ENCODE measurements around the gene MCAM. TPM values are rescaled to one million over a fixed set of nuclear protein-coding genes. Genes with fewer than 3 reads are reported as not detected.

Gene MCAM
- total RNA-seq, 1 donor from 2014 or later = 67.1 TPM

DNA sequence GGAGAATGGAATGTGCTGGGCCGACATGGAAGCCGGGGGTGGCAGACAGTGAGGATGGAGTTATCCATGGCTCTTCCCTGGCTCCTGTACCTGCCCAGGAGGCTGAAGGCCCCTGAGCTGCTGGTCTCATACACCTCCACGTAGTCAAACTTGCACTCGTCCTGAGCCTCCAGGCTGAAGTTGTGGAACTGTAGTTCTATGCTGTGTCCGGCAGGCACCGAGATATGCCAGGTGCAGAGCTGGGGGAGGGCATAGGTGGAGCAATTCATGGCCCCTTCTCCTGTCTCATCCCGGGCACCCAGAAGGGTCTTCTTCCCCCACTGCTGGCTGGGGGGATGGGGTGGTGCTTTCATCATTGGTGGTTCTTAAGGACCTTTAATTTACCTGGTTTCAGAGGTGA is 26.8 kb upstream of the MCAM start:
- Histone ChIP-seq H3K36me3 (no peaks in the 10 kb centered on the region), H3K4me1 (peaks cover 31% of the 10 kb centered on the region), H3K9me3 (no peaks in the 10 kb centered on the region), H3K27me3 (ENCODE audit: low read depth) (peaks cover 13% of the 10 kb centered on the region), H3K27ac (no peak overlapping the region), H3K4me3 (no peak overlapping the region)
- no peak for ATAC-seq
- intact Hi-C loops (cut with DNase I) = no loop called here
- DNase-seq = peak; percentile 20
- TF ChIP-seq, protein P1, sequence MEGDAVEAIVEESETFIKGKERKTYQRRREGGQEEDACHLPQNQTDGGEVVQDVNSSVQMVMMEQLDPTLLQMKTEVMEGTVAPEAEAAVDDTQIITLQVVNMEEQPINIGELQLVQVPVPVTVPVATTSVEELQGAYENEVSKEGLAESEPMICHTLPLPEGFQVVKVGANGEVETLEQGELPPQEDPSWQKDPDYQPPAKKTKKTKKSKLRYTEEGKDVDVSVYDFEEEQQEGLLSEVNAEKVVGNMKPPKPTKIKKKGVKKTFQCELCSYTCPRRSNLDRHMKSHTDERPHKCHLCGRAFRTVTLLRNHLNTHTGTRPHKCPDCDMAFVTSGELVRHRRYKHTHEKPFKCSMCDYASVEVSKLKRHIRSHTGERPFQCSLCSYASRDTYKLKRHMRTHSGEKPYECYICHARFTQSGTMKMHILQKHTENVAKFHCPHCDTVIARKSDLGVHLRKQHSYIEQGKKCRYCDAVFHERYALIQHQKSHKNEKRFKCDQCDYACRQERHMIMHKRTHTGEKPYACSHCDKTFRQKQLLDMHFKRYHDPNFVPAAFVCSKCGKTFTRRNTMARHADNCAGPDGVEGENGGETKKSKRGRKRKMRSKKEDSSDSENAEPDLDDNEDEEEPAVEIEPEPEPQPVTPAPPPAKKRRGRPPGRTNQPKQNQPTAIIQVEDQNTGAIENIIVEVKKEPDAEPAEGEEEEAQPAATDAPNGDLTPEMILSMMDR (IDR thresholded peaks at IDR 0.05) = no peak

DNA sequence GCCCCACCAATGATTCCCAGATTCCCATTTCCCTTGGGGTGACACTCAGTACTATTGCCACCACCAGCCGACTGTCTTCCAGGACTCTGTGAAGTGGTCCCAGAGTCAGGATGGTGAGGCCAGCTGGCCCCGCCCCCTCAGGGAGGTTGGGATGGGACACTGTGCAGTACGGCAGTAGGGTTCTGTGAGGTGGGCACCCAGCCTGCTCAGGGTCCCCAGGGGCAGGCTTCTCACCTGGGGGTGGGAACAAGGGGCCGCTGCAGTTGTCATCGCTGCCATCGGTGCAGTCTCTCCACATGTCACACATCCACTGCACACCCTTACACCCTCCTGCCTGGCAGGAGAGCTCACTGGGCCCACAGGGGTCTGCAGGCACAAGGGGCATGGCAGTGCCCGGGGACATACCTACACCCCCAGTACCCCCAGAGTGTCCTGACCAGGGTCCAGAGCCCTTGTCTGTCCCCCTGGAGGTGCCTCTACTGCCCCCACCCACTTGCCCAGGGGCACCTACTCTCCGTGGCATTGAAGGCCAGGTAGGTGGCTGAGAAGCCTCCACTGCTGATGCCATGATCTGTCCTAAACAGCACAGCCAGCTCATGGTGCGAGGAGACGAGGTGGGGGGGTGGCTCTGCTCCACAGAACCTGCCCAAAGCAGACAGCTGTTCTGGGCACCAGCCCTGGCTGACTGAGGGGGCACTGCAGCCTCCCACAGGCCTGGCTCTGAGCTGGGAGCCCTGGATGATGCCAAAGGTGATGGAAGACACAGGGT is 25.6 kb upstream of the MCAM start:
- TF ChIP-seq, protein P1 (IDR thresholded peaks at IDR 0.05) = no peak
- Histone ChIP-seq H3K9me3 (no peaks in the 10 kb centered on the region), H3K4me1 (peaks cover 40% of the 10 kb centered on the region), H3K36me3 (no peaks in the 10 kb centered on the region), H3K27ac (no peak overlapping the region), H3K4me3 (no peak overlapping the region), H3K27me3 (ENCODE audit: low read depth) (peaks cover 13% of the 10 kb centered on the region)
- intact Hi-C loops (cut with DNase I) = no loop called here
- ATAC-seq = no peak
- DNase-seq = peak; percentile 43

DNA sequence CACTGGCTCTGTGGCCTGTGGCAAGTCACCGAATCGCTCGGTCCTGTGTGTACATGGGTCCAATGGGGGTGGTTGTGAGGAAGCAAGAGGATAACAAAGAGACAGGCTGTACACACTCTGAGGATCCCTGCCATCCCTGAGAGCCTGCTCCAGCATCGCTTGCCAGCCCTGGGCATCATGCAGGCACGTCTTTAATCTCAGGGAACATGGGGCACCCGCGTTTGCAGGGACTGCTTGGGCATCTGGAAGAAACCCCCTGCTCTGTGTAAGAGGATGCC is 25.0 kb upstream of the MCAM start:
- TF ChIP-seq, protein P1 (IDR thresholded peaks at IDR 0.05) = no peak
- Histone ChIP-seq H3K27me3 (ENCODE audit: low read depth) (peaks cover 13% of the 10 kb centered on the region), H3K36me3 (peaks cover 3% of the 10 kb centered on the region), H3K27ac (no peak overlapping the region), H3K9me3 (no peaks in the 10 kb centered on the region), H3K4me1 (peaks cover 44% of the 10 kb centered on the region), H3K4me3 (no peak overlapping the region)
- no peak for DNase-seq
- intact Hi-C loops (cut with DNase I) = no loop called here
- ATAC-seq = no peak

DNA sequence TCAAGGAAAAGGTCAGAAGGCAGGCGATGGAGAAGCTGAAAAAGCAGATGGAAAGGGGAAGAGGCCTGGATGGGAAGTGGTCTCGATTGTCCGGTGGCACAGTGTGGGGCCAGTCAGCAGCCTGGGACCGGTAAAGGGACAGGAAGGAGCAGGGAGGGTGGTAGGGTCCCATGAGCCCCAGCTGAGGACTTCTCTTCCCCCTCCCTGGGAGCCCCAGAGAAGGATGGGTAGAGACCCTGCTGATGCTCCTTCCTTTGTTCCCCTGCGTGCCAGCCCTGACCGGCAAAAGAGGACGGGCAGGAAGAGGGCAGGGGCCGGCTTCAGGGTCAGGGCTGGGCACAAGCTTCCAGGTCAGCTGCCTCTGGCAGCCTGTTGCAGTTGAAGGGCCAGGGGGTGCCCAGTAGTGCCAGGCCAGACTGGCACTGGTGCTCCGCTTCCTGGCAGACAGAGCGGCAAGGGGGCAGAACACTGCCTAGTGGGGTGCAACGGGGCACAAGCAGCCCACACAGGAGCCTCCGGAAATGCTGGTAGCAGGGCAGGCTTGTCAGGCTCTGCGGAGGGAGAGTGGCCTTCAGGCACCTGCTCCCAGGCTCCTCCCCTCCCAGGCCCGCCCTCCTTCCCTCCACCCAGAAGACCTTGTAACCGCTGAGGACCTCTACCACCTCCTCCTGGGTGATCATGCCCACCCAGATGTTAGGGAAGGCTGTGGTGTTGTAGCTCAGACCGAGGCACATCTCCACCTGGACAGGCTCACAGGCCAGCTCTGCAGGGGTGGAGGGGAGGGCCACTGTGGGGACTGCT is 24.5 kb upstream of the MCAM start:
- Histone ChIP-seq H3K27me3 (ENCODE audit: low read depth) (peaks cover 13% of the 10 kb centered on the region), H3K36me3 (peaks cover 8% of the 10 kb centered on the region), H3K27ac (peak overlapping the region; percentile 89), H3K4me1 (peaks cover 47% of the 10 kb centered on the region), H3K9me3 (no peaks in the 10 kb centered on the region), H3K4me3 (peak overlapping the region; percentile 68)
- TF ChIP-seq, protein P1 (IDR thresholded peaks at IDR 0.05) = no peak
- DNase-seq (peak; percentile 43), ATAC-seq (no peak)
- intact Hi-C loops (cut with DNase I) = no loop called here

DNA sequence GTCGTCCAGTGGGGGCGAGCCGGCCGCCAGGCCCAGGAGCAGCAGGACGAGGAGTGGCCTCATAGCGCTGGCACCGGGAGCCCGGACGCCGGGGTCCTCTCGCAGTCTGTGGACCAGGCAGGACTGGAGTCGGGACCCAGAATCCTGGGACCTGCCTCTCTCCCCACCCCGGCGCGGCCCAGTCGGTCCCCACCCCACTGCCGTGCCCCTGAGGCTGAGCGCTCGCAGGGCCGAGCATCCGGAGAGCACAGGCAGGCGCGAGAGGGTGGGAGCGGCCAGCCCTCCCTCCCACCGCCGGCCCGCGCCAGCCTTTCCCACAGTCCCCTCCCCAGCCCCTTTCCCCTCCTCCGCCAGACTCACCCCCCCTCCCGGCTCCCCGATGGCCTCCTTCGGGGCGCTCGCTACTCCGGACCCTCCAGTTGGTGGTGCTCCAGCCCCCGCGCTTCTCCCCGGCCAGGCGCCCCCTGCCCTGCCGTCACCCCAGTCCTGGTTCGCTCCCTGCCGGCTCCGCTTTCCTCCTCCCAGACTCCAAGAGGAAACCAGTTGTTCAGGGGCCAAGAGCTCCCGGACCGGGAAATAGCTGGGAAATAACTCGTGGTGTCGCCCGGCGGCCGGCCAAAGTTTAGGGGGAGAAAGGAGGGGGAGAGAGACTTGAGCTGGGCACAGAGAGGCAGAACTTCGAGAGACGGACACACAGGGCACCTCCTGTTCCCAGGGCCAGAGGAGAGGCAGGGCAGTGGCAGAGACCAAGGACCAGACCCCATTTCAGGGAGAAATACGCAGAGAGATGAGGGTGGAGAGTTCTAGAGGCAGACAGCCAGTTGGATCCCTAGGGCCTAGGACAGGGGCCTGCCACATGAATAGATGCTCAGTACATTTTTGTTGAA is 23.6 kb upstream of the MCAM start, which contains the start of gene C1QTNF5:
Gene C1QTNF5, minus strand, starts transcription at position 549 of the 887 bp plus-strand sequence. Its CDS starts 486 bp downstream, at position 63.
- peak; percentile 77 for DNase-seq
- TF ChIP-seq, protein P1 (IDR thresholded peaks at IDR 0.05) = no peak
- Histone ChIP-seq H3K36me3 (peaks cover 13% of the 10 kb centered on the region), H3K9me3 (no peaks in the 10 kb centered on the region), H3K27ac (peak within 1 kb of the TSS; percentile 89), H3K4me1 (peaks cover 51% of the 10 kb centered on the region), H3K4me3 (peak within 1 kb of the TSS; percentile 68), H3K27me3 (ENCODE audit: low read depth) (peaks cover 13% of the 10 kb centered on the region)
- peak; percentile 52 to 60 for ATAC-seq
- intact Hi-C loops (cut with DNase I) = no loop called here

Data from lower lobe of right lung (tissue), 2 donors.